HepG2 (cell line): Measurements from ENCODE around the gene OTOP2. TPM values are rescaled to one million over a fixed set of nuclear protein-coding genes. Genes with fewer than 3 reads are reported as not detected.

Experiments
- ARNTL ChIP-seq: sonication (generic); formaldehyde crosslinking; IDR thresholded peaks from 2 replicates; pipeline ENCODE4 v1.4.0; 2020; ENCODE audit warnings: mild to moderate bottlenecking, missing genetic modification reagents
- ATF7 ChIP-seq, 2 experiments: fragments of 450-650 bp in 1 of 2; sonication (generic) in 1 of 2; formaldehyde crosslinking in 1 of 2; IDR thresholded peaks; 2 replicates each; pipeline versions ENCODE4 v1.4.0 to v1.6.1; 2016 to 2020; ENCODE audit warnings: antibody characterized with exemption in 1 of 2, mild to moderate bottlenecking in 1 of 2, missing genetic modification reagents in 1 of 2
- CHD2 ChIP-seq: IDR thresholded peaks from 2 replicates; pipeline ENCODE4 v1.6.1; 2011; ENCODE audit warnings: low read depth, low read length, improper control_type of control experiment
- DDIT3 ChIP-seq: sonication (generic); formaldehyde crosslinking; IDR thresholded peaks from 2 replicates; pipeline ENCODE4 v1.4.0; 2020; ENCODE audit warnings: mild to moderate bottlenecking, missing genetic modification reagents
- HDAC6 ChIP-seq: fragments of 200-600 bp; sonication (generic); IDR thresholded peaks from 2 replicates; pipeline ENCODE4 v1.7.0; 2017; ENCODE audit warnings: mild to moderate bottlenecking, antibody characterized with exemption, low read length, low read depth
- JARID2 ChIP-seq: sonication (generic); formaldehyde crosslinking; IDR thresholded peaks from 2 replicates; pipeline ENCODE4 v1.8.1; 2023; ENCODE audit warnings: missing genetic modification reagents, inconsistent platforms; ENCODE audit not compliant: insufficient replicate concordance
- RBM39 ChIP-seq: fragments of 200-400 bp; formaldehyde crosslinking; IDR thresholded peaks from one replicate; pipeline ENCODE4 v1.6.1; 2018; ENCODE audit warnings: antibody characterized with exemption, mild to moderate bottlenecking, low read depth, low read length; ENCODE audit not compliant: poor library complexity, severe bottlenecking
- SMAD9 ChIP-seq: sonication (generic); formaldehyde crosslinking; IDR thresholded peaks from 2 replicates; pipeline ENCODE4 v1.5.1; 2020; ENCODE audit warnings: mild to moderate bottlenecking, missing genetic modification reagents
- SMYD3 ChIP-seq: sonication (generic); formaldehyde crosslinking; IDR thresholded peaks from 2 replicates; pipeline ENCODE4 v1.8.1; 2023; ENCODE audit warnings: mild to moderate bottlenecking, missing genetic modification reagents
- THAP11 ChIP-seq: IDR thresholded peaks from 2 replicates; pipeline ENCODE4 v1.6.1; 2016; ENCODE audit warnings: missing biosample characterization, missing genetic modification reagents
- ZBTB3 ChIP-seq: sonication (generic); formaldehyde crosslinking; IDR thresholded peaks from 2 replicates; pipeline ENCODE4 v1.4.0; 2020; ENCODE audit warnings: low read depth, mild to moderate bottlenecking, moderate library complexity, missing genetic modification reagents, borderline replicate concordance
- ZBTB7B ChIP-seq: sonication (generic); formaldehyde crosslinking; IDR thresholded peaks from 2 replicates; pipeline ENCODE4 v1.4.0; 2020; ENCODE audit warnings: missing genetic modification reagents
- ZBTB8A ChIP-seq: sonication (generic); formaldehyde crosslinking; IDR thresholded peaks from 2 replicates; pipeline ENCODE4 v1.4.0; 2020; ENCODE audit warnings: mild to moderate bottlenecking, low read depth, missing genetic modification reagents, borderline replicate concordance
- ZFP90 ChIP-seq: sonication (generic); formaldehyde crosslinking; IDR thresholded peaks from 2 replicates; pipeline ENCODE4 v1.8.0; 2022; ENCODE audit warnings: missing genetic modification reagents, mild to moderate bottlenecking, inconsistent platforms, borderline replicate concordance
- ZMYM4 ChIP-seq: sonication (generic); formaldehyde crosslinking; IDR thresholded peaks from 2 replicates; pipeline ENCODE4 v1.8.1; 2023; ENCODE audit warnings: mild to moderate bottlenecking, missing genetic modification reagents
- ZNF12 ChIP-seq: sonication (generic); formaldehyde crosslinking; IDR thresholded peaks from 2 replicates; pipeline ENCODE4 v1.5.0; 2020; ENCODE audit warnings: missing genetic modification reagents
- ZNF350 ChIP-seq: sonication (generic); formaldehyde crosslinking; IDR thresholded peaks from 2 replicates; pipeline ENCODE4 v1.4.0; 2020; ENCODE audit warnings: mild to moderate bottlenecking, low read depth, missing genetic modification reagents, borderline replicate concordance
- ZNF543 ChIP-seq: sonication (generic); formaldehyde crosslinking; IDR thresholded peaks from 2 replicates; pipeline ENCODE4 v1.4.0; 2020; ENCODE audit warnings: mild to moderate bottlenecking, missing genetic modification reagents
- ZNF772 ChIP-seq: sonication (generic); formaldehyde crosslinking; IDR thresholded peaks from 2 replicates; pipeline ENCODE4 v1.5.0; 2020; ENCODE audit warnings: mild to moderate bottlenecking, missing genetic modification reagents
- ZNF878 ChIP-seq: sonication (generic); formaldehyde crosslinking; IDR thresholded peaks from 2 replicates; pipeline ENCODE4 v1.8.1; 2023; ENCODE audit warnings: mild to moderate bottlenecking, missing genetic modification reagents, moderate library complexity
- polyA plus RNA-seq, 8 experiments: library from polyadenylated mRNA; depleted of rRNA in 3 of 8; stranded (reverse) in 7 of 8; unstranded in 1 of 8; fragments of >200 nt; fragmentation: Illumina TruSeq in 4 of 8; extraction: Trizol in 4 of 8; gene quantifications; 2 replicates each; pipeline versions ENCODE4 v1.2.1 to v1.2.3, GENCODE V29; 2011 to 2016; ENCODE audit warnings: low read depth in 4 of 8, missing spikeins in 1 of 8, mixed read lengths in 1 of 8; ENCODE audit not compliant: insufficient read depth in 1 of 8
- total RNA-seq, 5 experiments: library from RNA; depleted of rRNA; stranded (reverse); fragments of >200 nt; fragmentation: Illumina TruSeq; extraction: Trizol; gene quantifications; 2 replicates each; pipeline ENCODE4 v1.2.3, GENCODE V29; 2016; ENCODE audit warnings: low read depth in 1 of 5
- TF ChIP-seq, protein P1 (sequence below): IDR thresholded peaks from 2 replicates; pipeline ENCODE4 v1.4.0; 2020; ENCODE audit warnings: mild to moderate bottlenecking, missing genetic modification reagents
- TF ChIP-seq, protein P2 (sequence below): sonication (generic); formaldehyde crosslinking; IDR thresholded peaks from 2 replicates; pipeline ENCODE4 v1.4.0; 2020; ENCODE audit warnings: missing genetic modification reagents, mild to moderate bottlenecking, borderline replicate concordance
- TF ChIP-seq, protein P3 (sequence below): sonication (generic); formaldehyde crosslinking; IDR thresholded peaks from 2 replicates; pipeline ENCODE4 v1.8.0; 2022; ENCODE audit warnings: mild to moderate bottlenecking, missing genetic modification reagents, moderate library complexity

OTOP2 gene
- total and polyA plus RNA-seq, 2 of the 13 experiments (the other 11 are each of a cell fraction or from before 2014, with no cell fraction given) = not detected

- TF ChIP-seq, protein P1, sequence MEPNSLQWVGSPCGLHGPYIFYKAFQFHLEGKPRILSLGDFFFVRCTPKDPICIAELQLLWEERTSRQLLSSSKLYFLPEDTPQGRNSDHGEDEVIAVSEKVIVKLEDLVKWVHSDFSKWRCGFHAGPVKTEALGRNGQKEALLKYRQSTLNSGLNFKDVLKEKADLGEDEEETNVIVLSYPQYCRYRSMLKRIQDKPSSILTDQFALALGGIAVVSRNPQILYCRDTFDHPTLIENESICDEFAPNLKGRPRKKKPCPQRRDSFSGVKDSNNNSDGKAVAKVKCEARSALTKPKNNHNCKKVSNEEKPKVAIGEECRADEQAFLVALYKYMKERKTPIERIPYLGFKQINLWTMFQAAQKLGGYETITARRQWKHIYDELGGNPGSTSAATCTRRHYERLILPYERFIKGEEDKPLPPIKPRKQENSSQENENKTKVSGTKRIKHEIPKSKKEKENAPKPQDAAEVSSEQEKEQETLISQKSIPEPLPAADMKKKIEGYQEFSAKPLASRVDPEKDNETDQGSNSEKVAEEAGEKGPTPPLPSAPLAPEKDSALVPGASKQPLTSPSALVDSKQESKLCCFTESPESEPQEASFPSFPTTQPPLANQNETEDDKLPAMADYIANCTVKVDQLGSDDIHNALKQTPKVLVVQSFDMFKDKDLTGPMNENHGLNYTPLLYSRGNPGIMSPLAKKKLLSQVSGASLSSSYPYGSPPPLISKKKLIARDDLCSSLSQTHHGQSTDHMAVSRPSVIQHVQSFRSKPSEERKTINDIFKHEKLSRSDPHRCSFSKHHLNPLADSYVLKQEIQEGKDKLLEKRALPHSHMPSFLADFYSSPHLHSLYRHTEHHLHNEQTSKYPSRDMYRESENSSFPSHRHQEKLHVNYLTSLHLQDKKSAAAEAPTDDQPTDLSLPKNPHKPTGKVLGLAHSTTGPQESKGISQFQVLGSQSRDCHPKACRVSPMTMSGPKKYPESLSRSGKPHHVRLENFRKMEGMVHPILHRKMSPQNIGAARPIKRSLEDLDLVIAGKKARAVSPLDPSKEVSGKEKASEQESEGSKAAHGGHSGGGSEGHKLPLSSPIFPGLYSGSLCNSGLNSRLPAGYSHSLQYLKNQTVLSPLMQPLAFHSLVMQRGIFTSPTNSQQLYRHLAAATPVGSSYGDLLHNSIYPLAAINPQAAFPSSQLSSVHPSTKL (CRISPR knock-in tag) = peak; percentile 68
- TF ChIP-seq, protein P2, sequence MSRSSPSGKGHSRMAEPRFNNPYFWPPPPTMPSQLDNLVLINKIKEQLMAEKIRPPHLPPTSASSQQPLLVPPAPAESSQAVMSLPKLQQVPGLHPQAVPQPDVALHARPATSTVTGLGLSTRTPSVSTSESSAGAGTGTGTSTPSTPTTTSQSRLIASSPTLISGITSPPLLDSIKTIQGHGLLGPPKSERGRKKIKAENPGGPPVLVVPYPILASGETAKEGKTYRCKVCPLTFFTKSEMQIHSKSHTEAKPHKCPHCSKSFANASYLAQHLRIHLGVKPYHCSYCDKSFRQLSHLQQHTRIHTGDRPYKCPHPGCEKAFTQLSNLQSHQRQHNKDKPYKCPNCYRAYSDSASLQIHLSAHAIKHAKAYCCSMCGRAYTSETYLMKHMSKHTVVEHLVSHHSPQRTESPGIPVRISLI (CRISPR knock-in tag) = no peak
- TF ChIP-seq SMAD9 = 0 out of 2 replicates have a peak, but pooled peaks have one; percentile 55
- no peak for TF ChIP-seq RBM39
- TF ChIP-seq ZBTB3 (CRISPR knock-in tag) = no peak
- no peak for TF ChIP-seq ZBTB8A (CRISPR knock-in tag)
- TF ChIP-seq HDAC6 = no peak
- TF ChIP-seq, protein P3, sequence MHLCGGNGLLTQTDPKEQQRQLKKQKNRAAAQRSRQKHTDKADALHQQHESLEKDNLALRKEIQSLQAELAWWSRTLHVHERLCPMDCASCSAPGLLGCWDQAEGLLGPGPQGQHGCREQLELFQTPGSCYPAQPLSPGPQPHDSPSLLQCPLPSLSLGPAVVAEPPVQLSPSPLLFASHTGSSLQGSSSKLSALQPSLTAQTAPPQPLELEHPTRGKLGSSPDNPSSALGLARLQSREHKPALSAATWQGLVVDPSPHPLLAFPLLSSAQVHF (CRISPR knock-in tag) = peak; percentile 62; the same call in 1 of the 2 replicates
- 0 out of 2 replicates have a peak, but pooled peaks have one; percentile 14 for TF ChIP-seq ZNF350 (CRISPR knock-in tag)
- 0 out of 2 replicates have a peak, but pooled peaks have one; percentile 59 for TF ChIP-seq SMYD3
- peak; percentile 71 for TF ChIP-seq THAP11 (CRISPR knock-in tag)
- TF ChIP-seq JARID2 (CRISPR knock-in tag) = no peak
- TF ChIP-seq ZMYM4 (CRISPR knock-in tag) = peak; percentile 45; the same call in 1 of the 2 replicates
- peak; percentile 77; the same call in 1 of the 2 replicates for TF ChIP-seq ZBTB7B
- TF ChIP-seq ATF7 (IDR thresholded peaks at IDR 0.05) = no peak
- TF ChIP-seq ATF7 (CRISPR knock-in tag; IDR thresholded peaks at IDR 0.05) = 0 out of 2 replicates have a peak, but pooled peaks have one; percentile 44
- no peak for TF ChIP-seq ZNF772 (CRISPR knock-in tag)
- no peak for TF ChIP-seq CHD2
- TF ChIP-seq ZNF12 = peak; percentile 72
- TF ChIP-seq ARNTL (CRISPR knock-in tag) = peak; percentile 96
- no peak for TF ChIP-seq DDIT3 (CRISPR knock-in tag)
- peak; percentile 67; the same call in 1 of the 2 replicates for TF ChIP-seq ZNF543 (CRISPR knock-in tag)
- no peak for TF ChIP-seq ZNF878
- peak; percentile 57; the same call in 1 of the 2 replicates for TF ChIP-seq ZFP90 (CRISPR knock-in tag)
Observed at GRCh38 chr17:74960570-74961342, 36.7 kb downstream of the OTOP2 start (continued).
